IMR-90 (cell line): ENCODE measurements around the gene MRPL1. TPM values are rescaled to one million over a fixed set of nuclear protein-coding genes. Genes with fewer than 3 reads are reported as not detected.

Experiments used
- ATAC-seq: fragments of 200-7000 bp; cut with Tn5 transposase; 2 replicates; pipeline ENCODE4 v1.9.1; 2020; ENCODE audit warnings: low read depth, mild to moderate bottlenecking, moderate library complexity
- BruUV-seq: library from RNA; stranded (reverse); fragments of 400-500 nt; replicated peaks from 2 replicates; lab custom pipeline; 2021; lab: Mats Ljungman, UMichigan
- CTCF ChIA-PET: fragments of 300-600 bp; formaldehyde crosslinking; extraction: SDS; loops from one replicate; lab custom pipeline; 2021; ENCODE audit warnings: antibody characterized with exemption; lab: Yijun Ruan, JAX
- POLR2A ChIA-PET: fragments of 300-600 bp; sonication (Branson Sonifier 250); formaldehyde crosslinking; loops from one replicate; lab custom pipeline; 2022; ENCODE audit warnings: antibody characterized with exemption; ENCODE audit not compliant: unreplicated experiment; lab: Charles Lee
- DNase-seq: peaks from one replicate; pipeline ENCODE4 v3.0.0; 2013
- H2AFZ ChIP-seq: replicated peaks from 2 replicates; pipeline ENCODE3; 2013; ENCODE audit warnings: low read length, mild to moderate bottlenecking; ENCODE audit not compliant: poor library complexity
- H2AK5ac ChIP-seq: 2 replicates; pipeline ENCODE4 v1.6.1; 2013; ENCODE audit warnings: low read depth, low read length, inconsistent platforms
- H2AK9ac ChIP-seq: replicated peaks from 2 replicates; pipeline ENCODE3; 2013; ENCODE audit warnings: mild to moderate bottlenecking, low read depth, low read length, moderate library complexity; ENCODE audit not compliant: poor library complexity
- H2BK120ac ChIP-seq: 2 replicates; pipeline ENCODE4 v1.6.1; 2013; ENCODE audit warnings: low read depth, low read length, inconsistent platforms
- H2BK15ac ChIP-seq: 3 replicates; pipeline ENCODE4 v1.6.1; 2013; ENCODE audit warnings: low read depth, low read length, inconsistent platforms
- H2BK20ac ChIP-seq: 2 replicates; pipeline ENCODE4 v1.6.1; 2013; ENCODE audit warnings: low read depth, mild to moderate bottlenecking, inconsistent platforms, low read length, moderate library complexity
- H2BK5ac ChIP-seq: 2 replicates; pipeline ENCODE4 v1.6.1; 2013; ENCODE audit warnings: mild to moderate bottlenecking, low read depth, low read length, inconsistent platforms; ENCODE audit not compliant: poor library complexity, severe bottlenecking
- H3K14ac ChIP-seq: replicated peaks from 2 replicates; pipeline ENCODE4 v1.6.1; 2013; ENCODE audit warnings: low read depth, low read length, inconsistent platforms
- H3K18ac ChIP-seq: 2 replicates; pipeline ENCODE4 v1.6.1; 2013; ENCODE audit warnings: low read depth, low read length, control low read depth
- H3K23ac ChIP-seq: 2 replicates; pipeline ENCODE4 v1.6.1; 2013; ENCODE audit warnings: low read depth, low read length, inconsistent platforms
- H3K27ac ChIP-seq: 2 replicates; pipeline ENCODE4 v1.5.1; 2013; ENCODE audit warnings: mild to moderate bottlenecking, control low read depth, low read length; ENCODE audit not compliant: insufficient read depth
- H3K27me3 ChIP-seq: 2 replicates; pipeline ENCODE4 v1.6.1; 2013; ENCODE audit warnings: low read length; ENCODE audit not compliant: control insufficient read depth, insufficient read depth
- H3K36me3 ChIP-seq: 2 replicates; pipeline ENCODE4 v1.6.1; 2013; ENCODE audit warnings: low read length, mixed read lengths; ENCODE audit not compliant: control insufficient read depth, insufficient read depth
- H3K4ac ChIP-seq: 2 replicates; pipeline ENCODE4 v1.6.1; 2013; ENCODE audit warnings: low read depth, low read length, inconsistent platforms
- H3K4me1 ChIP-seq: 2 replicates; pipeline ENCODE4 v1.6.1; 2013; ENCODE audit warnings: low read length, mixed read lengths; ENCODE audit not compliant: control insufficient read depth, insufficient read depth
- H3K4me2 ChIP-seq: 2 replicates; pipeline ENCODE4 v1.6.1; 2013; ENCODE audit warnings: low read depth, mild to moderate bottlenecking, control low read depth, low read length, moderate library complexity
- H3K4me3 ChIP-seq: 2 replicates; pipeline ENCODE4 v1.5.1; 2013; ENCODE audit warnings: low read depth, mild to moderate bottlenecking, control low read depth, low read length, moderate library complexity; ENCODE audit not compliant: insufficient read depth
- H3K56ac ChIP-seq: 2 replicates; pipeline ENCODE4 v1.6.1; 2013; ENCODE audit warnings: low read length, inconsistent platforms; ENCODE audit not compliant: insufficient read depth; ENCODE audit errors: extremely low read depth
- H3K79me1 ChIP-seq, 2 experiments: 2 replicates each; pipeline ENCODE4 v1.6.1; 2013; ENCODE audit warnings: low read length in 2 of 2, inconsistent platforms in 1 of 2, low read depth in 1 of 2
- H3K9ac ChIP-seq: 2 replicates; pipeline ENCODE4 v1.6.1; 2013; ENCODE audit warnings: low read depth, low read length, control low read depth
- H3K9me1 ChIP-seq: 2 replicates; pipeline ENCODE4 v1.6.1; 2013; ENCODE audit warnings: low read length, inconsistent platforms; ENCODE audit not compliant: insufficient read depth
- H3K9me3 ChIP-seq: 2 replicates; pipeline ENCODE4 v1.6.1; 2013; ENCODE audit warnings: low read length; ENCODE audit not compliant: control insufficient read depth, insufficient read depth
- H4K20me1 ChIP-seq: 2 replicates; pipeline ENCODE4 v1.6.1; 2013; ENCODE audit warnings: low read length, inconsistent platforms; ENCODE audit not compliant: insufficient read depth
- H4K5ac ChIP-seq: 2 replicates; pipeline ENCODE4 v1.6.1; 2013; ENCODE audit warnings: mild to moderate bottlenecking, low read depth, low read length, control low read depth
- H4K8ac ChIP-seq, 2 experiments: 2 replicates each; pipeline ENCODE4 v1.6.1; 2013; ENCODE audit warnings: low read depth in 2 of 2, low read length in 2 of 2, control low read depth in 1 of 2, inconsistent platforms in 1 of 2
- H4K91ac ChIP-seq: 2 replicates; pipeline ENCODE4 v1.6.1; 2013; ENCODE audit warnings: low read depth, low read length, inconsistent platforms; ENCODE audit not compliant: insufficient read depth
- BHLHE40 ChIP-seq: fragments of 150-350 bp; IDR thresholded peaks from 2 replicates; pipeline ENCODE4 v1.6.1; 2016; ENCODE audit warnings: mild to moderate bottlenecking, low read depth, low read length
- CEBPB ChIP-seq: IDR thresholded peaks from 2 replicates; pipeline ENCODE4 v1.6.1; 2012; ENCODE audit warnings: low read depth, low read length, improper control_type of control experiment
- CHD1 ChIP-seq: IDR thresholded peaks from 2 replicates; pipeline ENCODE4 v1.6.1; 2012; ENCODE audit warnings: low read depth, low read length, improper control_type of control experiment
- CTCF ChIP-seq: conservative IDR thresholded peaks from 2 replicates; pipeline ENCODE4 v1.5.1; 2012; ENCODE audit warnings: mild to moderate bottlenecking, low read depth, low read length, improper control_type of control experiment
- ELK1 ChIP-seq: fragments of 150-350 bp; IDR thresholded peaks from 2 replicates; pipeline ENCODE4 v1.6.1; 2016; ENCODE audit warnings: low read depth, mild to moderate bottlenecking, low read length, moderate library complexity, borderline replicate concordance
- FOS ChIP-seq: fragments of 150-350 bp; IDR thresholded peaks from 2 replicates; pipeline ENCODE4 v1.6.1; 2016; ENCODE audit warnings: low read depth, low read length
- MAFK ChIP-seq: IDR thresholded peaks from 2 replicates; pipeline ENCODE4 v1.6.1; 2012; ENCODE audit warnings: low read depth, low read length, improper control_type of control experiment
- NFE2L2 ChIP-seq: fragments of 150-350 bp; IDR thresholded peaks from 2 replicates; pipeline ENCODE4 v1.6.1; 2016; ENCODE audit warnings: low read depth, mild to moderate bottlenecking, low read length
- POLR2A ChIP-seq: IDR thresholded peaks from 2 replicates; pipeline ENCODE4 v1.6.1; 2012; ENCODE audit warnings: mild to moderate bottlenecking, low read depth, low read length
- RAD21 ChIP-seq: IDR thresholded peaks from 2 replicates; pipeline ENCODE4 v1.6.1; 2012; ENCODE audit warnings: low read length, improper control_type of control experiment
- RFX5 ChIP-seq: IDR thresholded peaks from 2 replicates; pipeline ENCODE4 v1.8.0; 2012; ENCODE audit warnings: low read depth, mild to moderate bottlenecking, low read length, moderate library complexity
- SMC3 ChIP-seq: fragments of 150-350 bp; IDR thresholded peaks from 2 replicates; pipeline ENCODE4 v1.6.1; 2016; ENCODE audit warnings: low read depth, mild to moderate bottlenecking, antibody characterized with exemption, low read length, moderate library complexity
- USF2 ChIP-seq: fragments of 150-350 bp; IDR thresholded peaks from 2 replicates; pipeline ENCODE4 v1.6.1; 2017; ENCODE audit warnings: mild to moderate bottlenecking, antibody characterized with exemption, low read length, low read depth
- WGBS, 2 experiments: methylation state at CpG; one replicate each; pipeline versions ENCODE4 v1.1.5 to v1.1.7; 2013; ENCODE audit warnings: missing lambda C conversion rate in 2 of 2; ENCODE audit not compliant: insufficient read length in 1 of 2; ENCODE audit errors: extremely low coverage in 2 of 2; 5-methylcytosine and 5-hydroxymethylcytosine counted together
- dilution Hi-C: fragments of 300-500 bp; cut with HindIII; formaldehyde crosslinking; loops from one replicate; pipeline ENCODE4 v1.14.3; 2018; ENCODE audit warnings: low sequenced_read_pairs; ENCODE audit not compliant: unreplicated experiment
- in situ Hi-C: fragments of 300-500 bp; cut with MboI; formaldehyde crosslinking; loops from 3 replicates; pipeline ENCODE4 v1.14.3; 2019; ENCODE audit warnings: low sequenced_read_pairs, inconsistent platforms, mixed read lengths
- intact Hi-C: fragments of 100-400 bp; cut with micrococcal nuclease; formaldehyde crosslinking; loops from 2 replicates; pipeline ENCODE4 v1.10.0; 2022
- polyA plus RNA-seq, 3 experiments: library from polyadenylated mRNA; depleted of rRNA; stranded (reverse); fragments of >200 nt; gene quantifications; 2 replicates each; pipeline ENCODE4 v1.2.3, GENCODE V29; 2012; ENCODE audit warnings: low replicate concordance in 1 of 3
- total RNA-seq: library from RNA; depleted of rRNA; stranded (reverse); fragments of >200 nt; gene quantifications from 2 replicates; pipeline ENCODE4 v1.2.3, GENCODE V29; 2012

The MRPL1 gene
- total and polyA plus RNA-seq, 2 of the 4 experiments (the other 2 are of a cell fraction): 13.4 to 22.5 TPM

- Histone ChIP-seq H2BK15ac (no peak overlapping the region), H3K18ac (no peak overlapping the region), H3K27ac (no peak overlapping the region), H3K36me3 (no peaks in the 10 kb centered on the region), H4K5ac (no peak overlapping the region), H2BK20ac (no peak overlapping the region), H3K9ac (no peak overlapping the region), H2AK5ac (no peak overlapping the region), H3K4me2 (no peak overlapping the region), H3K9me1 (no peaks in the 10 kb centered on the region), H3K56ac (no peak overlapping the region), H3K23ac (no peak overlapping the region), H4K91ac (no peak overlapping the region), H3K79me1 (no peaks in the 10 kb centered on the region), H3K4me1 (no peaks in the 10 kb centered on the region), H3K4ac (no peak overlapping the region), H2AK9ac (no peak overlapping the region), H2BK5ac (no peak overlapping the region), H3K9me3 (no peaks in the 10 kb centered on the region), H2BK120ac (no peak overlapping the region), H4K20me1 (no peaks in the 10 kb centered on the region), H4K8ac (no peak overlapping the region), H2AFZ (no peak overlapping the region), H3K4me3 (no peak overlapping the region), H3K27me3 (no peaks in the 10 kb centered on the region), H3K14ac (no peak overlapping the region)
- no TSS peak for BruUV-seq
- no peak for TF ChIP-seq MAFK
- TF ChIP-seq RAD21: no peak
- no peak for TF ChIP-seq CEBPB
- TF ChIP-seq USF2: no peak
- TF ChIP-seq ELK1: no peak
- TF ChIP-seq CHD1: no peak
- no peak for TF ChIP-seq CTCF
- no peak for TF ChIP-seq FOS
- TF ChIP-seq RFX5: no peak
- no peak for TF ChIP-seq NFE2L2
- no peak for TF ChIP-seq BHLHE40
- TF ChIP-seq POLR2A: no peak
- TF ChIP-seq SMC3: no peak
- in situ Hi-C loops: loop anchor here (25.0 kb wide), 1 partner anchor 467 kb away; no protein-coding TSS in a partner anchor
- DNase-seq: no peak
- intact Hi-C loops: no loop called here
- dilution Hi-C loops: no loop called here
- ATAC-seq: no peak
- no CpG with 5 or more reads among the region's 7 CpGs for WGBS, 2 experiments
- CTCF ChIA-PET: no interaction called here
- POLR2A ChIA-PET: no interaction called here
Observed at GRCh38 chr4:77854431-77855111, 8.1 kb upstream of the MRPL1 start.
